Measurements from ENCODE around the gene STK33.

DNA sequence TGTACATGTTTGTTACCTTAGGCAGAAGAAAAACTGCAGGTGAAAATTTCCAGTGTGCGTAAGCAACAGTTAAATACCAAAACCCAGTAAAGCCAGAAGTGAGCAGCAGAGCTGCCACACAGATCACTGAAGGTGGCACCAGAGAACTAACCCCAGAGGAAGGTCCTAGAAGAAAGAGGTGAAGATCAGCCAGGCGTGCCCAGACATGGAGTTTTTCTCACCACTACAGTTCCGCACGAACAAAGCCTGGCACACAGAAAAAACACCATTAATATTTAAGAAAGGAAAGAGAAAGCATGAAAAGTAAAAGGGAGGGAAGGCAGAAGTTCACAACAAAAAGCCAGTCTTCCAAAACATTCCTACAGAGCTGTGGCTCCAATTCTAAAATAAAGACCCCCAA lies 60.7 kb downstream of the STK33 start:
- TF ChIP-seq POLR2A (IDR thresholded peaks at IDR 0.05) (no peak), CTCF (IDR thresholded peaks at IDR 0.05) (no peak)
